HFFc6 (cell line): Measurements from ENCODE around the gene MIOX. TPM values are rescaled to one million over a fixed set of nuclear protein-coding genes. Genes with fewer than 3 reads are reported as not detected.

Experiments
- DNase-seq: peaks from one replicate; pipeline ENCODE4 v3.0.0-alpha.2; 2018
- H3K27ac Mint-ChIP-seq: 2 replicates; pipeline ENCODE4 v1.8.0; 2020; ENCODE audit warnings: mild to moderate bottlenecking, mixed read lengths
- H3K27me3 Mint-ChIP-seq: 2 replicates; pipeline ENCODE4 v1.8.0; 2021; ENCODE audit warnings: mild to moderate bottlenecking, moderate library complexity, mixed read lengths; ENCODE audit not compliant: insufficient read depth
- H3K36me3 Mint-ChIP-seq: 2 replicates; pipeline ENCODE4 v1.8.0; 2021; ENCODE audit warnings: low read depth, mixed read lengths
- H3K4me1 Mint-ChIP-seq: 2 replicates; pipeline ENCODE4 v1.8.0; 2020; ENCODE audit warnings: low read depth, mixed read lengths
- H3K4me3 Mint-ChIP-seq: 2 replicates; pipeline ENCODE4 v1.8.0; 2020; ENCODE audit warnings: mild to moderate bottlenecking, moderate library complexity, mixed read lengths
- H3K9me3 Mint-ChIP-seq: 2 replicates; pipeline ENCODE4 v1.8.0; 2020; ENCODE audit warnings: mild to moderate bottlenecking, mixed read lengths
- total RNA-seq, 6 experiments: library from RNA; stranded (reverse); fragmentation: NEBNext Ultra II Directional; extraction: Animal tissue kit (Norgen Biotek cat#: 25700); gene quantifications; 2 replicates in 1 of 6; 3 replicates in 5 of 6; pipeline ENCODE4 v1.2.3, GENCODE V29; 2021
- TF ChIP-seq, protein P1 (sequence below): fragments of 200-600 bp; sonication (generic); IDR thresholded peaks from 2 replicates; pipeline ENCODE4 v1.5.0; 2021; ENCODE audit warnings: antibody characterized with exemption, mild to moderate bottlenecking

Gene MIOX
- total RNA-seq, 6 experiments from 2014 or later = not detected

DNA sequence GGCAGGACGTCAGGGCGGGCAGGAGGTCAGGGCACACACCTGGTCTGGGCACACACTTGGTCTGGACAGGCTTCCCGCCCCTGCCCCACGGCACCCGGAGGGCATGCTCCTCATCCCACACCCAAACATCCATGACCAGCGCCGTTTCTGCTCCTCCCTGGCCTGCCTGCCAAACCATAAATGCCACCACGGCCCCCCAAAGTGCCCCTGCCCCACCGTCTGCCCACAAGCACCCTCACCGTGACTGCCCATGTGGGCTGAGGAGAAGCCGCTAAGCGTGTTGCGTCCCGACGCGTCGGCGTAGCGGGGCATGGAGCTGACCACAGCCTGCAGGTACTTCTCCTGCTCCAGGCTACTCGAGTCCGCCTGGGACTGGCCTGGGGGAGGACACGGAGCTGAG is 27.6 kb upstream of the MIOX start:
- TF ChIP-seq, protein P1, sequence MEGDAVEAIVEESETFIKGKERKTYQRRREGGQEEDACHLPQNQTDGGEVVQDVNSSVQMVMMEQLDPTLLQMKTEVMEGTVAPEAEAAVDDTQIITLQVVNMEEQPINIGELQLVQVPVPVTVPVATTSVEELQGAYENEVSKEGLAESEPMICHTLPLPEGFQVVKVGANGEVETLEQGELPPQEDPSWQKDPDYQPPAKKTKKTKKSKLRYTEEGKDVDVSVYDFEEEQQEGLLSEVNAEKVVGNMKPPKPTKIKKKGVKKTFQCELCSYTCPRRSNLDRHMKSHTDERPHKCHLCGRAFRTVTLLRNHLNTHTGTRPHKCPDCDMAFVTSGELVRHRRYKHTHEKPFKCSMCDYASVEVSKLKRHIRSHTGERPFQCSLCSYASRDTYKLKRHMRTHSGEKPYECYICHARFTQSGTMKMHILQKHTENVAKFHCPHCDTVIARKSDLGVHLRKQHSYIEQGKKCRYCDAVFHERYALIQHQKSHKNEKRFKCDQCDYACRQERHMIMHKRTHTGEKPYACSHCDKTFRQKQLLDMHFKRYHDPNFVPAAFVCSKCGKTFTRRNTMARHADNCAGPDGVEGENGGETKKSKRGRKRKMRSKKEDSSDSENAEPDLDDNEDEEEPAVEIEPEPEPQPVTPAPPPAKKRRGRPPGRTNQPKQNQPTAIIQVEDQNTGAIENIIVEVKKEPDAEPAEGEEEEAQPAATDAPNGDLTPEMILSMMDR = no peak
- no peaks in the 10 kb centered on the region; the same call in none of the 2 replicates for H3K27me3 Mint-ChIP-seq
- H3K36me3 Mint-ChIP-seq = peaks cover 9% of the 10 kb centered on the region; the same call in 1 of the 2 replicates
- no peaks in the 10 kb centered on the region for H3K4me1 Mint-ChIP-seq
- no peaks in the 10 kb centered on the region for H3K9me3 Mint-ChIP-seq
- no peak for DNase-seq
- H3K27ac Mint-ChIP-seq = no peak overlapping the region
- no peak overlapping the region for H3K4me3 Mint-ChIP-seq

DNA sequence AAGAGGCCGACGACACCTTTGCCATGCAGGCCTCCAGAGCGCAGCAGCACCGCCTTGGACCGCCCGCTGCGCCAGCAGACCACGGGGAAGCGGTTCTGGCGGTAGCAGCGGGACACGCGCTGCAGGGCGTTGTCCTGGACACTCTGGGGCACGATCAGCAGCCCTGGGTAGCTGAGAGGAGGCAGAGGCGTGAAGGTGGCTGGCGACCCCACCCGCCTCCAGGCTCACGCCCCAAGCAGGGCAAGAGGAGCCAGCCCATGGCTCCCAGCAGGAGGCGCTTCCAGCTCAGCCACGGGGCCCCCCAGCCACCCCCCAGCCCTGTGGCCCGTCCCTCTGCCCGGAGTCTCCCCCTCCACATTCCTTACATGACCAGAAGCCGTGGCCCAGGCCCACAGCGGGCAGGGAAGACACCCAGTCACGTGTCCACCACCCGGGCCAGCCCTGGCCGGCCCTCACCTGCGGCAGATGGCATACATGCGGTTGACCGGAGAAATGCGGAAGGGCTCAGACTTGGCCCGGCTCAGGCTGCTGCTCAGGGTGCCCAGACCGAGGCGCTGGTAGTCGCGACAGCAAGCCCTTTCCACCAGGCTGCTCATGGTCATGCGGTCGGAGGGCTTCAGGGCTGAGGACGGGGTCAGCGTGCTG is 27.0 kb upstream of the MIOX start:
- peaks cover 9% of the 10 kb centered on the region; the same call in 1 of the 2 replicates for H3K36me3 Mint-ChIP-seq
- DNase-seq = no peak
- H3K4me1 Mint-ChIP-seq = no peaks in the 10 kb centered on the region
- H3K27ac Mint-ChIP-seq = no peak overlapping the region
- no peak overlapping the region for H3K4me3 Mint-ChIP-seq
- TF ChIP-seq, protein P1 = no peak
- H3K27me3 Mint-ChIP-seq = no peaks in the 10 kb centered on the region; the same call in 1 of the 2 replicates
- H3K9me3 Mint-ChIP-seq = no peaks in the 10 kb centered on the region

DNA sequence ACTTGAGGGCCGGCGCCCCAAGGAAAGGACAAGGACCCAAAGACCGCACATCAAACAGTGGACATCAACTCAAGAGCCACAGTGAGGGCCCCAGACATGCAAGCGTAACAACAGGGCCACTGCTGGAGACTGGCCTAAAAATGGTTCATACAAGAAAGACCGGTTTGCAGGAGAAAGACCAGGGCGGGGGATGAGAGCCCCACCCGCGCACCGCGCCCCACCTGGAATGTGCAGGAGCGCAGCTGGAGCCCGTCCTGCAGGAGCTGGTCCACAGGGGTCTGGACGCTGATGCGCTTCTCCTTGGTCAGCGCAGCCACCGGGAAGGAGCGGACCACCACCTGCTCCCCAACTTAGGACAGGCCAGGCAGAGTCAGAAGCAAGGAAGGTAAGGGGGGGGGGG is 25.7 kb upstream of the MIOX start:
- TF ChIP-seq, protein P1 = no peak
- H3K4me3 Mint-ChIP-seq = no peak overlapping the region
- no peak for DNase-seq
- no peaks in the 10 kb centered on the region for H3K4me1 Mint-ChIP-seq
- H3K27ac Mint-ChIP-seq = no peak overlapping the region
- H3K27me3 Mint-ChIP-seq = no peaks in the 10 kb centered on the region
- peaks cover 9% of the 10 kb centered on the region; the same call in 1 of the 2 replicates for H3K36me3 Mint-ChIP-seq
- H3K9me3 Mint-ChIP-seq = no peaks in the 10 kb centered on the region

DNA sequence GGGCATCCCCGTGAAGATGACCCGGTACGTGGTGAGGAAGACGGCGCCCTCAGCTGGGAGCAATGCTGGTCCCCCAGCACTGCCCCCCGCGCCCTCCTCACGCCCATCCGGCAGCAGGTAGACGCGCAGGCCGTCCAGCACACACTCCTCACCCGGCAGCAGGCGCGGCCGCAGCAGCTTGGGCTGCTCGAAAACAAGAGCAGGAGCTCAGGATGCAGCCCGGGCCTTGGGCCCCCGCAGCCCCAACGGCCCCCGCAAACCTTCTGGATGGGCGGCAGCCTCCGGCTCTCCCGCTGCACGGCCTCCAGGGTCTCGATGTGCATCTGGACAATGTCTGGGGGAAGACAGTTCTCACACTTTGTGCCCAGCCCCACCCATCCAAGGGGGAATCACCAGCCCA is 25.1 kb upstream of the MIOX start:
- H3K4me3 Mint-ChIP-seq = no peak overlapping the region
- TF ChIP-seq, protein P1 = no peak
- H3K9me3 Mint-ChIP-seq = no peaks in the 10 kb centered on the region
- no peaks in the 10 kb centered on the region for H3K27me3 Mint-ChIP-seq
- no peak overlapping the region for H3K27ac Mint-ChIP-seq
- no peaks in the 10 kb centered on the region for H3K4me1 Mint-ChIP-seq
- DNase-seq = no peak
- H3K36me3 Mint-ChIP-seq = peaks cover 9% of the 10 kb centered on the region; the same call in 1 of the 2 replicates

DNA sequence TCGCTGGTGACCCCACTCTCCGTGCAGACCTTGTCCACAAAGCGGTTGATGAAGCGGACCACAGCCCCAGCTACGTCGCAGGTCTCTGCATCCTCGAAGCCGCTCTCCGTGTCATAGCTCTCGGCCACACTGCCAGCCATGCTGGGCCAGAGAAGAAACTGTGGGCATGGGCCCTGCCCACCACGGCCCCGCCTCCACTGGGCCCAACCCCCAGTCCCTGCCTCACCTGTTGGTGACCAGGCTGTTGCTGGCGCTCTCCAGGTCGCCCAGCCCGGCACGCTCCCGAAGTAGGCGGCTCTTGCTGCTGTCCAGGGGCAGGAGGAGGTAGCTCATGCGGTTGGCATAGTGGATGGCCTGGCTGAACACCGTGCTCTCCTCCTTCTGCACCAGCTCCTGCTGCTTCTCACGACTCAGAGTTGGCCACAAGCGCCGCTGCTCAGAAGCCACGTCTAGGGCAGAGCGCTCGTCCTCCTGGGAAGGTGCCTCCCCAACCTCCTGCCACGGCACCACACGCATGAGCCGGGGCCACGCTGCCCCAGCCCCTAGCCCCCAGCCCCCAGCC is 24.6 kb upstream of the MIOX start:
- Mint-ChIP-seq H3K9me3 (no peaks in the 10 kb centered on the region), H3K4me3 (no peak overlapping the region), H3K4me1 (no peaks in the 10 kb centered on the region), H3K27ac (no peak overlapping the region), H3K36me3 (peaks cover 13% of the 10 kb centered on the region; the same call in 1 of the 2 replicates), H3K27me3 (no peaks in the 10 kb centered on the region)
- TF ChIP-seq, protein P1 = no peak
- no peak for DNase-seq
